ENCODE results near the gene SF3B5.

DNA sequence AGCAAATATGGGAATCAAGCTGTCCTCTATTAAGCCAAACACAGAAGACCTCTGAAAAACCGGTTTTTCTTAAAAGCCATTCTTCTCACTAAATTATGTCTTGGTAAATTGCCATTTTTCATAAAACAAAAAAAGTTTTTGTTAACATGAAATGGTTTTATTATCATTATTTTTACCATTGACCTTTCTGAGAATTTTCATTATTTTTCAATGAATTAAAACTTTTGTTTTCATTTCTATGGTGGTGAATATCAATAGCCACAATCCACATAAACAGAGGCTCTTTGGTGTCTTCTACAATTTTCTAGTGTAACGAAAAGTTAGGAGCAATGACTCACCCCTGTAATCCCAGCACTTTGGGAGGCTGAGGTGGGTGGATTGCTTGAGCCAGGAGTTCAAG is 2.1 kb downstream of the SF3B5 start:
- TF ChIP-seq POLR2A (IDR thresholded peaks at IDR 0.05; ENCODE audit: low read depth, low read length) = no peak
- TF ChIP-seq POLR2AphosphoS5 (IDR thresholded peaks at IDR 0.05; ENCODE audit: low read depth, low read length) = no peak
- no peak for TF ChIP-seq TAF1 (IDR thresholded peaks at IDR 0.05; ENCODE audit: borderline replicate concordance, low read depth, low read length)

Data from GM12892 (cell line).